Measurements from ENCODE around the gene SLC40A1. TPM values are rescaled to one million over a fixed set of nuclear protein-coding genes. Genes with fewer than 3 reads are reported as not detected.

The SLC40A1 gene
- total and polyA plus RNA-seq, 2 of the 13 experiments (the other 11 are each of a cell fraction or from before 2014, with no cell fraction given) = 10.6 to 24.9 TPM

GRCh38 chr2:189580658-189581353 is at the start of gene SLC40A1 (continued):
- TF ChIP-seq PTBP1 (IDR thresholded peaks at IDR 0.05; ENCODE audit: low read depth, low read length, poor library complexity, severe bottlenecking) = peak; percentile 57
- peak; percentile 37; the same call in 1 of the 2 replicates for TF ChIP-seq HMG20A (CRISPR knock-in tag; IDR thresholded peaks at IDR 0.05; ENCODE audit: borderline replicate concordance)
- TF ChIP-seq, protein P1, sequence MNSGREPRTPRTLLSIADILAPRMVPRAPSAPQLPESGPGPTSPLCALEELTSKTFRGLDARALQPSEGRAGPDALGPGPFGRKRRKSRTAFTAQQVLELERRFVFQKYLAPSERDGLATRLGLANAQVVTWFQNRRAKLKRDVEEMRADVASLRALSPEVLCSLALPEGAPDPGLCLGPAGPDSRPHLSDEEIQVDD (CRISPR knock-in tag; IDR thresholded peaks at IDR 0.05; ENCODE audit: borderline replicate concordance) = peak; percentile 17; the same call in 1 of the 2 replicates
- no peak for TF ChIP-seq PCBP2 (optimal IDR thresholded peaks at IDR 0.05; ENCODE audit: low read depth, low read length, poor library complexity, severe bottlenecking)
- TF ChIP-seq, protein P2, sequence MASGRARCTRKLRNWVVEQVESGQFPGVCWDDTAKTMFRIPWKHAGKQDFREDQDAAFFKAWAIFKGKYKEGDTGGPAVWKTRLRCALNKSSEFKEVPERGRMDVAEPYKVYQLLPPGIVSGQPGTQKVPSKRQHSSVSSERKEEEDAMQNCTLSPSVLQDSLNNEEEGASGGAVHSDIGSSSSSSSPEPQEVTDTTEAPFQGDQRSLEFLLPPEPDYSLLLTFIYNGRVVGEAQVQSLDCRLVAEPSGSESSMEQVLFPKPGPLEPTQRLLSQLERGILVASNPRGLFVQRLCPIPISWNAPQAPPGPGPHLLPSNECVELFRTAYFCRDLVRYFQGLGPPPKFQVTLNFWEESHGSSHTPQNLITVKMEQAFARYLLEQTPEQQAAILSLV (CRISPR knock-in tag; IDR thresholded peaks at IDR 0.05; ENCODE audit: borderline replicate concordance) = peak; percentile 72; the same call in 1 of the 2 replicates
- TF ChIP-seq SNAPC5 (CRISPR knock-in tag; IDR thresholded peaks at IDR 0.05; ENCODE audit: borderline replicate concordance) = peak; percentile 85; the same call in 1 of the 2 replicates
- TF ChIP-seq ZNF343 (CRISPR knock-in tag; IDR thresholded peaks at IDR 0.05) = peak; percentile 37; the same call in 1 of the 2 replicates
- peak; percentile 96; the same call in 1 of the 2 replicates for TF ChIP-seq BORCS8-MEF2B (CRISPR knock-in tag; IDR thresholded peaks at IDR 0.05)
- TF ChIP-seq ARNTL (CRISPR knock-in tag; IDR thresholded peaks at IDR 0.05) = peak; percentile 29; the same call in 1 of the 2 replicates
- peak; percentile 82; the same call in 1 of the 2 replicates for TF ChIP-seq SALL2 (CRISPR knock-in tag; IDR thresholded peaks at IDR 0.05)
- peak in 1 of 2 experiments; percentile 18; a peak in 1 of 4 replicates for TF ChIP-seq KLF16 (CRISPR knock-in tag; IDR thresholded peaks at IDR 0.05)
- TF ChIP-seq, protein P3, sequence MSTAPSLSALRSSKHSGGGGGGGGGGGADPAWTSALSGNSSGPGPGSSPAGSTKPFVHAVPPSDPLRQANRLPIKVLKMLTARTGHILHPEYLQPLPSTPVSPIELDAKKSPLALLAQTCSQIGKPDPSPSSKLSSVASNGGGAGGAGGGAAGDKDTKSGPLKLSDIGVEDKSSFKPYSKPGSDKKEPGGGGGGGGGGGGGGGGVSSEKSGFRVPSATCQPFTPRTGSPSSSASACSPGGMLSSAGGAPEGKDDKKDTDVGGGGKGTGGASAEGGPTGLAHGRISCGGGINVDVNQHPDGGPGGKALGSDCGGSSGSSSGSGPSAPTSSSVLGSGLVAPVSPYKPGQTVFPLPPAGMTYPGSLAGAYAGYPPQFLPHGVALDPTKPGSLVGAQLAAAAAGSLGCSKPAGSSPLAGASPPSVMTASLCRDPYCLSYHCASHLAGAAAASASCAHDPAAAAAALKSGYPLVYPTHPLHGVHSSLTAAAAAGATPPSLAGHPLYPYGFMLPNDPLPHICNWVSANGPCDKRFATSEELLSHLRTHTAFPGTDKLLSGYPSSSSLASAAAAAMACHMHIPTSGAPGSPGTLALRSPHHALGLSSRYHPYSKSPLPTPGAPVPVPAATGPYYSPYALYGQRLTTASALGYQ (CRISPR knock-in tag; IDR thresholded peaks at IDR 0.05) = 0 out of 2 replicates have a peak, but pooled peaks have one; percentile 40
- no peak for TF ChIP-seq CEBPG (CRISPR knock-in tag; IDR thresholded peaks at IDR 0.05)
- no peak for TF ChIP-seq ZFP36 (IDR thresholded peaks at IDR 0.05; ENCODE audit: borderline replicate concordance, low read depth, low read length, partially characterized antibody)
- TF ChIP-seq ASH2L (IDR thresholded peaks at IDR 0.05; ENCODE audit: insufficient read length, low read depth, low read length) = peak; percentile 80
- no peak for TF ChIP-seq ZNF513 (CRISPR knock-in tag; conservative IDR thresholded peaks at IDR 0.05)
- no peak for TF ChIP-seq ZSCAN12 (CRISPR knock-in tag; IDR thresholded peaks at IDR 0.05)
- no peak for TF ChIP-seq FOXP1 (IDR thresholded peaks at IDR 0.05)
- no peak for TF ChIP-seq FOXP1 (CRISPR knock-in tag; IDR thresholded peaks at IDR 0.05)
- peak; percentile 86; the same call in 1 of the 2 replicates for TF ChIP-seq MTA1 (CRISPR knock-in tag; IDR thresholded peaks at IDR 0.05; ENCODE audit: borderline replicate concordance)
- TF ChIP-seq, protein P4, sequence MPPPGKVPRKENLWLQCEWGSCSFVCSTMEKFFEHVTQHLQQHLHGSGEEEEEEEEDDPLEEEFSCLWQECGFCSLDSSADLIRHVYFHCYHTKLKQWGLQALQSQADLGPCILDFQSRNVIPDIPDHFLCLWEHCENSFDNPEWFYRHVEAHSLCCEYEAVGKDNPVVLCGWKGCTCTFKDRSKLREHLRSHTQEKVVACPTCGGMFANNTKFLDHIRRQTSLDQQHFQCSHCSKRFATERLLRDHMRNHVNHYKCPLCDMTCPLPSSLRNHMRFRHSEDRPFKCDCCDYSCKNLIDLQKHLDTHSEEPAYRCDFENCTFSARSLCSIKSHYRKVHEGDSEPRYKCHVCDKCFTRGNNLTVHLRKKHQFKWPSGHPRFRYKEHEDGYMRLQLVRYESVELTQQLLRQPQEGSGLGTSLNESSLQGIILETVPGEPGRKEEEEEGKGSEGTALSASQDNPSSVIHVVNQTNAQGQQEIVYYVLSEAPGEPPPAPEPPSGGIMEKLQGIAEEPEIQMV (CRISPR knock-in tag; IDR thresholded peaks at IDR 0.05; ENCODE audit: low read depth) = 0 out of 2 replicates have a peak, but pooled peaks have one; percentile 12
- peak; percentile 67; the same call in 1 of the 2 replicates for TF ChIP-seq EEA1 (CRISPR knock-in tag; IDR thresholded peaks at IDR 0.05; ENCODE audit: borderline replicate concordance)
